Ovary (tissue), 9 donors: ENCODE data around the gene MAP3K2. TPM values are rescaled to one million over a fixed set of nuclear protein-coding genes. Genes with fewer than 3 reads are reported as not detected.

Experiments
- DNase-seq, 5 donors: peaks; one replicate each; pipeline ENCODE4 v3.0.0-alpha.2; 2019 to 2020
- H3K27ac ChIP-seq, 2 donors: fragments of 200-600 bp; one replicate each; pipeline versions ENCODE4 v1.5.1 to v1.8.0; 2019 to 2022
- H3K27me3 ChIP-seq: fragments of 200-600 bp; one replicate; pipeline ENCODE4 v1.8.0; 2022
- H3K36me3 ChIP-seq: fragments of 200-600 bp; sonication (generic); one replicate; pipeline ENCODE4 v1.5.1; 2019
- H3K4me1 ChIP-seq: one replicate; pipeline ENCODE4 v1.8.1; 2013; ENCODE audit warnings: mild to moderate bottlenecking, moderate library complexity; ENCODE audit not compliant: insufficient read depth
- H3K4me3 ChIP-seq: fragments of 200-600 bp; sonication (generic); one replicate; pipeline ENCODE4 v1.5.1; 2017
- H3K9me3 ChIP-seq, 2 donors: fragments of 200-600 bp in 1 of 2; sonication (generic) in 1 of 2; one replicate each; pipeline versions ENCODE4 v1.5.1 to v1.8.1; 2013 to 2019; ENCODE audit warnings: mild to moderate bottlenecking in 1 of 2, moderate library complexity in 1 of 2
- CTCF ChIP-seq, 3 donors: fragments of 450-650 bp in 2 of 3; fragments of 200-600 bp in 1 of 3; IDR thresholded peaks; one replicate each; pipeline versions ENCODE4 v1.5.1 to v1.8.0; 2016 to 2022; ENCODE audit warnings: antibody characterized with exemption in 3 of 3, mild to moderate bottlenecking in 1 of 3
- EP300 ChIP-seq: sonication (generic); formaldehyde crosslinking; IDR thresholded peaks from one replicate; pipeline ENCODE4 v1.6.1; 2017; ENCODE audit warnings: antibody characterized with exemption
- POLR2A ChIP-seq: fragments of 450-650 bp; IDR thresholded peaks from one replicate; pipeline ENCODE4 v1.6.1; 2017; ENCODE audit warnings: antibody characterized with exemption, mild to moderate bottlenecking, moderate library complexity
- WGBS, 3 donors: extraction: QIAGEN DNeasy Blood & Tissue Kit in 1 of 3; methylation state at CpG; one replicate each; pipeline versions ENCODE4 v1.1.5 to v1.1.7; 2013 to 2017; 5-methylcytosine and 5-hydroxymethylcytosine counted together
- intact Hi-C, 4 donors: fragments of 100-400 bp; cut with DNase I; formaldehyde crosslinking; loops; one replicate each; pipeline versions ENCODE4 v1.11.0 to v1.15.1; 2022 to 2023
- polyA plus RNA-seq, 2 donors: library from polyadenylated mRNA; stranded (reverse); fragments of 200-250 nt in 1 of 2; fragments of 350-450 nt in 1 of 2; fragmentation: Illumina TruSeq in 1 of 2; extraction: RNeasy Lipid Tissue Mini Kit (QIAGEN cat#74804) in 1 of 2; gene quantifications; one replicate each; pipeline ENCODE4 v1.2.3, GENCODE V29; 2013 to 2014
- total RNA-seq, 7 donors: library from RNA; depleted of rRNA in 2 of 7; stranded (reverse); fragments of >200 nt in 2 of 7; fragmentation: NEBNext Ultra II Directional in 3 of 7; extraction: Animal tissue kit (Norgen Biotek cat#: 25700) in 3 of 7; gene quantifications; one replicate each; pipeline versions ENCODE4 v1.1.0 to v1.2.4, GENCODE V29; 2016 to 2023
- donor health status: DM: no; HTN: no; CAD: no; lungs with moderate emphysema.
- donor health status: DM: no; HTN: no; CAD: no.
- donor health status: Bipolar disorder and iron deficiency.
- donor health status: DM: yes; HTN: yes; CAD: no.
- donor health status: DM: no; HTN: no; CAD: no.
- donor health status: DM: yes; HTN: yes; CAD: no.

MAP3K2 gene
- total and polyA plus RNA-seq, 9 donors = 7.2 to 78.4 (median 55.8) TPM

GRCh38 chr2:127371037-127371436 lies 16.7 kb downstream of the MAP3K2 start:
- no peak for DNase-seq
- H3K36me3 ChIP-seq = no peaks in the 10 kb centered on the region
- H3K4me3 ChIP-seq = no peak overlapping the region
- peaks cover 4% of the 10 kb centered on the region for H3K4me1 ChIP-seq
- H3K27ac ChIP-seq = no peak overlapping the region
- TF ChIP-seq POLR2A = no peak
- no peak for TF ChIP-seq CTCF (IDR thresholded peaks at IDR 0.05)
- no peak for TF ChIP-seq EP300
- no peaks in the 10 kb centered on the region for H3K9me3 ChIP-seq
- no peaks in the 10 kb centered on the region for H3K27me3 ChIP-seq
- WGBS, 3 donors = 87 to 96% (median 88%) methylated on average over 11 of the region's 11 CpGs
- intact Hi-C loops = no loop called here

GRCh38 chr2:127370010-127370409 lies 17.8 kb downstream of the MAP3K2 start:
- H3K4me3 ChIP-seq = no peak overlapping the region
- TF ChIP-seq POLR2A (no peak), EP300 (no peak), CTCF (IDR thresholded peaks at IDR 0.05) (no peak)
- peaks cover 3% of the 10 kb centered on the region for H3K4me1 ChIP-seq
- WGBS, 3 donors = 97 to 98% (median 98%) methylated on average over 10 of the region's 10 CpGs
- no peaks in the 10 kb centered on the region for H3K27me3 ChIP-seq
- H3K9me3 ChIP-seq = no peaks in the 10 kb centered on the region
- no peak overlapping the region for H3K27ac ChIP-seq
- no peaks in the 10 kb centered on the region for H3K36me3 ChIP-seq
- intact Hi-C loops = no loop called here
- no peak for DNase-seq

- Histone ChIP-seq H3K36me3 (no peaks in the 10 kb centered on the region), H3K27me3 (no peaks in the 10 kb centered on the region), H3K4me3 (no peak overlapping the region), H3K9me3 (no peaks in the 10 kb centered on the region), H3K4me1 (peaks cover 4% of the 10 kb centered on the region), H3K27ac (no peak overlapping the region)
- no peak for DNase-seq
- intact Hi-C loops = no loop called here
- WGBS, 3 donors = 74 to 85% (median 75%) methylated on average over 2 of the region's 2 CpGs
- no peak for TF ChIP-seq POLR2A
- TF ChIP-seq EP300 = no peak
- TF ChIP-seq CTCF (IDR thresholded peaks at IDR 0.05) = no peak
These were observed 22.5 kb downstream of the MAP3K2 start for GRCh38 chr2:127365211-127365643.

- Histone ChIP-seq H3K27me3 (no peaks in the 10 kb centered on the region), H3K4me1 (peaks cover 7% of the 10 kb centered on the region), H3K4me3 (no peak overlapping the region), H3K27ac (no peak overlapping the region), H3K36me3 (no peaks in the 10 kb centered on the region), H3K9me3 (no peaks in the 10 kb centered on the region)
- DNase-seq = no peak
- TF ChIP-seq EP300 (no peak), POLR2A (no peak), CTCF (IDR thresholded peaks at IDR 0.05) (no peak)
- intact Hi-C loops = no loop called here
- 62 to 70% (median 66%) methylated on average over 5 of the region's 5 CpGs for WGBS, 3 donors
These were observed 24.8 kb downstream of the MAP3K2 start for GRCh38 chr2:127362971-127363370.
